CD4-positive, alpha-beta memory T cell (primary cell): Measurements from ENCODE around the gene MKX. TPM values are rescaled to one million over a fixed set of nuclear protein-coding genes. Genes with fewer than 3 reads are reported as not detected.

Experiments
- CTCF ChIA-PET: fragments of 350-600 bp; sonication (Branson Sonifier 250); formaldehyde crosslinking; loops from one replicate; lab custom pipeline; 2021; ENCODE audit warnings: inconsistent platforms; ENCODE audit not compliant: partially characterized antibody; lab: Charles Lee
- POLR2A ChIA-PET: fragments of 350-600 bp; sonication (Branson Sonifier 250); formaldehyde crosslinking; loops from one replicate; lab custom pipeline; 2021; ENCODE audit not compliant: partially characterized antibody; lab: Charles Lee
- DNase-seq, 5 donors: peaks; one replicate each; pipeline versions ENCODE4 v3.0.0 to v3.0.0-alpha.2; 2020 to 2022; ENCODE audit warnings: mixed read lengths in 1 of 5
- H3K27ac ChIP-seq: one replicate; pipeline ENCODE4 v1.7.0; 2013; ENCODE audit warnings: low read depth, low read length
- H3K27me3 ChIP-seq: 2 replicates; pipeline ENCODE4 v1.7.0; 2013; ENCODE audit warnings: mild to moderate bottlenecking, low read length, moderate library complexity; ENCODE audit not compliant: insufficient read depth
- H3K36me3 ChIP-seq: 2 replicates; pipeline ENCODE4 v1.7.0; 2013; ENCODE audit warnings: mild to moderate bottlenecking, low read length, moderate library complexity; ENCODE audit not compliant: insufficient read depth
- H3K4me1 ChIP-seq: 2 replicates; pipeline ENCODE4 v1.7.0; 2013; ENCODE audit warnings: mild to moderate bottlenecking, low read length, moderate library complexity; ENCODE audit not compliant: insufficient read depth
- H3K4me3 ChIP-seq, 2 donors: one replicate each; pipeline ENCODE4 v1.7.0; 2013; ENCODE audit warnings: low read length in 2 of 2, mild to moderate bottlenecking in 1 of 2
- H3K9me3 ChIP-seq, 2 donors: one replicate each; pipeline ENCODE4 v1.7.0; 2013; ENCODE audit warnings: low read length in 2 of 2, control low read depth in 1 of 2; ENCODE audit not compliant: control insufficient read depth in 1 of 2
- H3K27ac Mint-ChIP-seq, 7 donors: one replicate each; pipeline ENCODE4 v1.8.0; 2020 to 2021; ENCODE audit warnings: mixed read lengths in 7 of 7, mild to moderate bottlenecking in 6 of 7, inconsistent platforms in 3 of 7, moderate library complexity in 3 of 7
- H3K27me3 Mint-ChIP-seq, 2 donors: one replicate each; pipeline ENCODE4 v1.8.0; 2020 to 2021; ENCODE audit warnings: mixed read lengths in 2 of 2
- H3K36me3 Mint-ChIP-seq, 2 donors: one replicate each; pipeline ENCODE4 v1.8.0; 2020 to 2021; ENCODE audit warnings: mixed read lengths in 2 of 2, inconsistent platforms in 1 of 2, mild to moderate bottlenecking in 1 of 2
- H3K4me1 Mint-ChIP-seq, 4 donors: one replicate each; pipeline ENCODE4 v1.8.0; 2020 to 2021; ENCODE audit warnings: mixed read lengths in 4 of 4, mild to moderate bottlenecking in 1 of 4
- H3K4me3 Mint-ChIP-seq, 8 donors: one replicate each; pipeline ENCODE4 v1.8.0; 2020 to 2021; ENCODE audit warnings: mixed read lengths in 8 of 8, mild to moderate bottlenecking in 7 of 8, moderate library complexity in 6 of 8, inconsistent platforms in 3 of 8
- H3K9me3 Mint-ChIP-seq, 8 donors: one replicate each; pipeline ENCODE4 v1.8.0; 2020 to 2021; ENCODE audit warnings: mixed read lengths in 8 of 8, mild to moderate bottlenecking in 5 of 8, inconsistent platforms in 3 of 8, moderate library complexity in 1 of 8
- intact Hi-C: fragments of 100-400 bp; cut with micrococcal nuclease; formaldehyde crosslinking; loops from one replicate; pipeline ENCODE4 v1.15.1; 2023
- polyA plus RNA-seq, 2 donors: library from polyadenylated mRNA; unstranded; fragments of 300-500 nt; fragmentation: Illumina TruSeq; gene quantifications; one replicate each; pipeline ENCODE4 v1.2.3, GENCODE V29; 2021
- total RNA-seq, 2 experiments: library from RNA; stranded (reverse); gene quantifications; one replicate each; pipeline ENCODE4 v1.2.3, GENCODE V29; 2021

The MKX gene
- total and polyA plus RNA-seq, 4 experiments from 2014 or later: not detected

GRCh38 chr10:27719052-27719451 lies 26.6 kb downstream of the MKX start:
- Mint-ChIP-seq H3K4me3 (no peak overlapping the region), H3K27me3 (peaks cover 22 to 38% of the 10 kb centered on the region in 2 donors)
- POLR2A ChIA-PET: no interaction called here

GRCh38 chr10:27717861-27718260 lies 27.8 kb downstream of the MKX start:
- Mint-ChIP-seq H3K36me3 (no peaks in the 10 kb centered on the region), H3K27me3 (peaks cover 22 to 36% of the 10 kb centered on the region in 2 donors), H3K4me1 (no peaks in the 10 kb centered on the region), H3K4me3 (peak overlapping the region in 1 of 8 donors; percentile 11), H3K9me3 (no peaks in the 10 kb centered on the region), H3K27ac (no peak overlapping the region)
- POLR2A ChIA-PET: no interaction called here
- DNase-seq: no peak
- H3K9me3 ChIP-seq: no peaks in the 10 kb centered on the region
- CTCF ChIA-PET: no interaction called here
- intact Hi-C loops: no loop called here
- H3K36me3 ChIP-seq: no peaks in the 10 kb centered on the region
- H3K4me1 ChIP-seq: no peaks in the 10 kb centered on the region
- no peak overlapping the region for H3K4me3 ChIP-seq
- no peaks in the 10 kb centered on the region for H3K27me3 ChIP-seq
- no peak overlapping the region for H3K27ac ChIP-seq

More at GRCh38 chr10:27719052-27719451, 26.6 kb downstream of the MKX start:
- no peaks in the 10 kb centered on the region for H3K36me3 ChIP-seq
- H3K4me1 ChIP-seq: no peaks in the 10 kb centered on the region
- DNase-seq: no peak
- intact Hi-C loops: no loop called here
- Mint-ChIP-seq H3K4me1 (no peaks in the 10 kb centered on the region), H3K36me3 (no peaks in the 10 kb centered on the region), H3K9me3 (no peaks in the 10 kb centered on the region), H3K27ac (no peak overlapping the region)
- no peaks in the 10 kb centered on the region for H3K9me3 ChIP-seq
- H3K27me3 ChIP-seq: no peaks in the 10 kb centered on the region
- CTCF ChIA-PET: interaction anchor here (0.5 kb wide), 1 partner anchor 63 kb away, joined by 3 read pairs; no protein-coding TSS in a partner anchor
- H3K4me3 ChIP-seq: no peak overlapping the region
- H3K27ac ChIP-seq: no peak overlapping the region

- H3K4me1 ChIP-seq: no peaks in the 10 kb centered on the region
- Mint-ChIP-seq H3K27ac (no peak overlapping the region), H3K36me3 (no peaks in the 10 kb centered on the region), H3K27me3 (peaks cover 22 to 38% of the 10 kb centered on the region in 2 donors), H3K4me3 (no peak overlapping the region), H3K9me3 (no peaks in the 10 kb centered on the region), H3K4me1 (no peaks in the 10 kb centered on the region)
- DNase-seq: no peak
- no peaks in the 10 kb centered on the region for H3K9me3 ChIP-seq
- ChIA-PET POLR2A (no interaction called here), CTCF (no interaction called here)
- no peak overlapping the region for H3K4me3 ChIP-seq
- H3K36me3 ChIP-seq: no peaks in the 10 kb centered on the region
- H3K27ac ChIP-seq: no peak overlapping the region
- intact Hi-C loops: no loop called here
- H3K27me3 ChIP-seq: no peaks in the 10 kb centered on the region
These were observed 28.4 kb downstream of the MKX start for GRCh38 chr10:27717224-27717623.

GRCh38 chr10:27716521-27716920 lies 29.1 kb downstream of the MKX start:
- peaks cover 23 to 35% of the 10 kb centered on the region in 2 donors for H3K27me3 Mint-ChIP-seq
- H3K9me3 ChIP-seq: no peaks in the 10 kb centered on the region
- H3K4me1 ChIP-seq: no peaks in the 10 kb centered on the region
- H3K27ac Mint-ChIP-seq: no peak overlapping the region
- intact Hi-C loops: no loop called here
- H3K4me1 Mint-ChIP-seq: no peaks in the 10 kb centered on the region
- no peak overlapping the region for H3K4me3 Mint-ChIP-seq
- ChIA-PET POLR2A (no interaction called here), CTCF (no interaction called here)
- H3K4me3 ChIP-seq: no peak overlapping the region
- H3K36me3 Mint-ChIP-seq: no peaks in the 10 kb centered on the region
- no peaks in the 10 kb centered on the region for H3K27me3 ChIP-seq
- no peak overlapping the region for H3K27ac ChIP-seq
- H3K9me3 Mint-ChIP-seq: no peaks in the 10 kb centered on the region
- no peaks in the 10 kb centered on the region for H3K36me3 ChIP-seq
- no peak for DNase-seq

GRCh38 chr10:27715505-27715904 lies 30.1 kb downstream of the MKX start:
- Mint-ChIP-seq H3K4me3 (no peak overlapping the region), H3K27me3 (peaks cover 19 to 30% of the 10 kb centered on the region in 2 donors), H3K9me3 (no peaks in the 10 kb centered on the region), H3K4me1 (no peaks in the 10 kb centered on the region), H3K36me3 (no peaks in the 10 kb centered on the region), H3K27ac (no peak overlapping the region)
- no peaks in the 10 kb centered on the region for H3K27me3 ChIP-seq
- intact Hi-C loops: no loop called here
- CTCF ChIA-PET: no interaction called here
- no peak overlapping the region for H3K4me3 ChIP-seq
- H3K27ac ChIP-seq: no peak overlapping the region
- no peaks in the 10 kb centered on the region for H3K4me1 ChIP-seq
- POLR2A ChIA-PET: no interaction called here
- DNase-seq: no peak
- no peaks in the 10 kb centered on the region for H3K9me3 ChIP-seq
- H3K36me3 ChIP-seq: no peaks in the 10 kb centered on the region

- no peaks in the 10 kb centered on the region for H3K36me3 ChIP-seq
- intact Hi-C loops: no loop called here
- no peak overlapping the region for H3K4me3 Mint-ChIP-seq
- peaks cover 18 to 29% of the 10 kb centered on the region in 2 donors for H3K27me3 Mint-ChIP-seq
- no peak overlapping the region for H3K4me3 ChIP-seq
- H3K9me3 Mint-ChIP-seq: no peaks in the 10 kb centered on the region
- POLR2A ChIA-PET: no interaction called here
- no peak overlapping the region for H3K27ac ChIP-seq
- H3K9me3 ChIP-seq: no peaks in the 10 kb centered on the region
- CTCF ChIA-PET: no interaction called here
- no peaks in the 10 kb centered on the region for H3K27me3 ChIP-seq
- no peaks in the 10 kb centered on the region for H3K4me1 ChIP-seq
- no peak overlapping the region for H3K27ac Mint-ChIP-seq
- H3K36me3 Mint-ChIP-seq: no peaks in the 10 kb centered on the region
- no peak for DNase-seq
- peaks cover 0 to under 1% (median 0%) of the 10 kb centered on the region in 4 donors for H3K4me1 Mint-ChIP-seq
These were observed 31.3 kb downstream of the MKX start for GRCh38 chr10:27714349-27714748.

GRCh38 chr10:27713941-27714340 lies 31.7 kb downstream of the MKX start:
- Mint-ChIP-seq H3K4me3 (no peak overlapping the region), H3K36me3 (no peaks in the 10 kb centered on the region), H3K27me3 (peaks cover 15 to 26% of the 10 kb centered on the region in 2 donors), H3K27ac (no peak overlapping the region), H3K9me3 (no peaks in the 10 kb centered on the region), H3K4me1 (peaks cover 0 to 2% (median 0%) of the 10 kb centered on the region in 4 donors)
- H3K36me3 ChIP-seq: no peaks in the 10 kb centered on the region
- H3K27ac ChIP-seq: no peak overlapping the region
- H3K27me3 ChIP-seq: no peaks in the 10 kb centered on the region
- no peaks in the 10 kb centered on the region for H3K9me3 ChIP-seq
- POLR2A ChIA-PET: no interaction called here
- DNase-seq: no peak
- intact Hi-C loops: no loop called here
- no peaks in the 10 kb centered on the region for H3K4me1 ChIP-seq
- CTCF ChIA-PET: no interaction called here
- H3K4me3 ChIP-seq: no peak overlapping the region

GRCh38 chr10:27710014-27710413 lies 35.6 kb downstream of the MKX start:
- H3K9me3 Mint-ChIP-seq: no peaks in the 10 kb centered on the region
- H3K4me3 Mint-ChIP-seq: no peak overlapping the region
- ChIA-PET POLR2A (no interaction called here), CTCF (no interaction called here)
- H3K36me3 Mint-ChIP-seq: no peaks in the 10 kb centered on the region
- no peak for DNase-seq
- Histone ChIP-seq H3K27me3 (no peaks in the 10 kb centered on the region), H3K4me3 (no peak overlapping the region), H3K4me1 (no peaks in the 10 kb centered on the region), H3K36me3 (no peaks in the 10 kb centered on the region), H3K27ac (no peak overlapping the region), H3K9me3 (no peaks in the 10 kb centered on the region)
- H3K4me1 Mint-ChIP-seq: peaks cover 0 to 2% (median 0%) of the 10 kb centered on the region in 4 donors
- H3K27ac Mint-ChIP-seq: no peak overlapping the region
- intact Hi-C loops: no loop called here
- peaks cover 3 to 9% of the 10 kb centered on the region in 2 donors for H3K27me3 Mint-ChIP-seq
